GM13976 (cell line): ENCODE measurements around the gene JAML.

Experiments used
- DNase-seq: peaks from one replicate; pipeline ENCODE4 v3.0.0; 2012; ENCODE audit warnings: low spot score
- CTCF ChIP-seq: IDR thresholded peaks from 2 replicates; pipeline ENCODE4 v1.5.1; 2012; ENCODE audit warnings: borderline replicate concordance, mild to moderate bottlenecking; ENCODE audit not compliant: insufficient read depth; ENCODE audit errors: extremely low read depth, missing control alignments, control extremely low read depth
- in situ Hi-C: fragments of 300-500 bp; cut with MboI; formaldehyde crosslinking; loops from one replicate; pipeline ENCODE4 v1.12.0; 2022; ENCODE audit warnings: low sequenced_read_pairs, mixed read lengths, inconsistent platforms; ENCODE audit not compliant: unreplicated experiment

JAML gene

DNA sequence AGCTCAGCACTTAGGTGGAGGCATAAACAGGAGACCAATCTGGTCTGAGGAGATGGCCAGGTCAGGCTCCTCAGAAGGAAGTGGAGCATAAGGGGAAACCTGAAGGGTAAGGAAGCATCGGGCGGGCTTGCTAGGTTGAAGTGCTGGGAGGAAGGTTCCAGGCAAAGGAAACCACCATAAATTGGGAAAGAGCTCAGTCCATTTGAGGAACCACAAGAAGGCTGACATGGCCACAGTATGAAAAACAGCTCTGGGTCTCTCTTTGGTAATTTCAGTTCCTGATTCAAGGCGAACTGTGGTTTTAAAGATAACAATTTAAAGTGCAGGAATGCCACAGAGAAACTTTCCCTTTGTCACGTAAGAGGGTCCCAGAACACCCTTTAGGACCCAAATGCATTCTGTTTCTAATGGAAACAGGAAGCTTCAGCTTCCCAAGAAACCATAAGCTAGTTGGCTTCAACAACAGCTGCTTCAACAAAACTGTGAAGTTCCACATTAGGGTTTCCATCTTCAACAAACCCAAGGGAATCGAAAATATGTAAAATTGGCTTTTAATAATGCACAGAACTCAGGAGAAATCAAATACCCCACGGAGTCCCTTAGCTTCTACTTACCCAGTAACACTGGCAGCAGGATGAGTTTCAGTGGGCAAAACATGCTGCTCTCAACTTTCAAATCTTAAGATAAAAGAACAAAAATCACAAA is 10.4 kb downstream of the JAML start:
- in situ Hi-C loops: no loop called here
- no peak for DNase-seq
- TF ChIP-seq CTCF: no peak

GRCh38 chr11:118213781-118214180 is 11.0 kb downstream of the JAML start:
- in situ Hi-C loops: no loop called here
- no peak for TF ChIP-seq CTCF
- no peak for DNase-seq

GRCh38 chr11:118213201-118213600 is 11.6 kb downstream of the JAML start:
- in situ Hi-C loops: no loop called here
- no peak for DNase-seq
- no peak for TF ChIP-seq CTCF

DNA sequence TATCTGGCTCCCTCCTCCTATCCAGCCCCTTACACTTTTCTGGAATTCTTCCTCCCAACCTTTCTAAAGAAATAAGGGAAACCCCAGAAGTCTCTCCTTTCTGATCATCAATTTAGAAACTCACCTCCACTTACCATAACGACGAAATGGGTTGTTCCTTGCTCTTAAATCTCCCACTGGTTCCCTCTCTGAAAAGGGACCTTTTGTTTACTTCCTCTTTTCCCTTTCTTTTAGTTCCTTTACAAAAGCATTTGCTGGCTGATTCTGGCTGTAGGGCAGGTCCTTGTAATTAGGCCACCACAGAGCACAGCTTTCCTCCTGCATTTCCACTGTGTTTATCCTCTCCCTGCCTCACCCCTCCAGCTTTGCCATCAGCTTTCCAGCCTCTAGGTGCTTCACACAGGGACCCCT is 12.0 kb downstream of the JAML start:
- no peak for DNase-seq
- in situ Hi-C loops: no loop called here
- TF ChIP-seq CTCF: no peak

GRCh38 chr11:118212131-118212725 is 12.6 kb downstream of the JAML start:
- DNase-seq: no peak
- in situ Hi-C loops: no loop called here
- no peak for TF ChIP-seq CTCF

DNA sequence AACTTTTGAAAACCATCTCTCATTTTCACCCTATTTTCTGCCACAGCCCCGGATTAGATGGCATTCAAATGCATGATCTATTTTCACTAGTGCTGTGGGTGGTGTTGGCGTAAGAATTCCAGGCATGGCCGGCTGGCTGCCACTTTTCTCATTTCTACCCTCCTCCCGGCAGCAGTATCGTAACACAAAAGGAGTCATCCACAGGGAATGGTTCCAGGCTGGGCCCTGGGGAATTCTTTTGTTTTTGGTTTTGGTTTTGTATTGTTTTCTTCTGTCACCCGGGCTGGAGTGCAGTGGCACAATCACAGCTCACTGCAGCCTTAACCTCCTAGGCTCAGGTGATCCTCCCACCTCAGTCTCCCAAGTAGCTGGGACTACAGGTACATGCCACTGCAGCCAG is 13.8 kb downstream of the JAML start:
- DNase-seq: no peak
- TF ChIP-seq CTCF: no peak
- in situ Hi-C loops: no loop called here
